ENCODE measurements around the gene FGD6.

Gene FGD6

DNA sequence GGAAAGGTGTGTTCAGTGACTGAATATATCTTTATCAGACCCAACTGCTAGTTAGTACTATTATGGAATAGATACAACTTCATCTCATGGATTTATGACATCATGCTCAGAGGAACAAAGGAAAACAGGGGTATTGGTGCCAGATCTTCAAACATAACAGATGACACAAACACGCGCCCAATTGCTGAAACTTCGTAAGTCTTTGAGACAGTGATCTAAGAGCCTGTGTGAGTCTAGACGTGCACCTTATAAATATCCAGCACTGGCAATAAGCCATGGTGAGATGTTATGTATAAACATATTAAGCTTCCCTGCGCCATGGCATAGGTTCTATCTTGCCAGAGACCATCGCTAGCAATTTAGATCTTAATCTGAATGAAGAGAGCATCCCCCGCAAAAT is 101.6 kb downstream of the FGD6 start:
- no peak overlapping the region for H3K4me3 ChIP-seq (ENCODE audit: low read depth, low read length)
- DNase-seq (ENCODE audit: low read depth): no peak
- TF ChIP-seq, protein P1, sequence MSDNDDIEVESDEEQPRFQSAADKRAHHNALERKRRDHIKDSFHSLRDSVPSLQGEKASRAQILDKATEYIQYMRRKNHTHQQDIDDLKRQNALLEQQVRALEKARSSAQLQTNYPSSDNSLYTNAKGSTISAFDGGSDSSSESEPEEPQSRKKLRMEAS (IDR thresholded peaks at IDR 0.05; ENCODE audit: low read depth, low read length): no peak
- TF ChIP-seq CTCF (IDR thresholded peaks at IDR 0.05; ENCODE audit: low read depth, low read length): no peak
- no peak for TF ChIP-seq MYC (IDR thresholded peaks at IDR 0.05; ENCODE audit: low read depth, low read length)
- TF ChIP-seq POLR2A (IDR thresholded peaks at IDR 0.05; ENCODE audit: extremely low read depth, insufficient read length): no peak

GRCh38 chr12:95114766-95115405 is 102.4 kb downstream of the FGD6 start:
- TF ChIP-seq, protein P1 (IDR thresholded peaks at IDR 0.05; ENCODE audit: low read depth, low read length): no peak
- no peak for TF ChIP-seq MYC (IDR thresholded peaks at IDR 0.05; ENCODE audit: low read depth, low read length)
- no peak for TF ChIP-seq CTCF (IDR thresholded peaks at IDR 0.05; ENCODE audit: low read depth, low read length)
- TF ChIP-seq POLR2A (IDR thresholded peaks at IDR 0.05; ENCODE audit: extremely low read depth, insufficient read length): no peak
- no peak overlapping the region for H3K4me3 ChIP-seq (ENCODE audit: low read depth, low read length)
- DNase-seq (ENCODE audit: low read depth): no peak

- TF ChIP-seq, protein P1 (IDR thresholded peaks at IDR 0.05; ENCODE audit: low read depth, low read length): no peak
- TF ChIP-seq POLR2A (IDR thresholded peaks at IDR 0.05; ENCODE audit: extremely low read depth, insufficient read length): no peak
- no peak for TF ChIP-seq CTCF (IDR thresholded peaks at IDR 0.05; ENCODE audit: low read depth, low read length)
- TF ChIP-seq MYC (IDR thresholded peaks at IDR 0.05; ENCODE audit: low read depth, low read length): no peak
- no peak overlapping the region for H3K4me3 ChIP-seq (ENCODE audit: low read depth, low read length)
- no peak for DNase-seq (ENCODE audit: low read depth)
Measured at GRCh38 chr12:95107362-95107761, 109.9 kb downstream of the FGD6 start.

DNA sequence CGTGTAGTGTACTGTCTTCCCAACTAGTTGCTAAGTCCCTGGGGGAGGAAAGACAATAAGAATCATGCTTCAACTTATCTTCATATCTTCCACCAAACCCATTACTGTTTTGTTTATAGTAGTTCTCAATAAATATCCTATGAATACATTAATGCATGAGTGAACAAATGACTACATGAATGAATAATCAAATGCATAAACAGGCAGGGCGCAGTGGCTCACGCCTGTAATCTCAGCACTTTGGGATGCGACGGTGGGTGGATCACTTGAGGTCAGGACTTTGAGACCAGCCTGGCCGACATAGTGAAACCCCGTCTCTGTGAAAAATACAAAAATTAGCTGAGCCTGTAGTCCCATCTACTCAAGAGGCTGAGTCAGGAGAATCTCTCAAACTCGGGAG is 111.7 kb downstream of the FGD6 start:
- H3K4me3 ChIP-seq (ENCODE audit: low read depth, low read length): no peak overlapping the region
- no peak for DNase-seq (ENCODE audit: low read depth)
- TF ChIP-seq CTCF (IDR thresholded peaks at IDR 0.05; ENCODE audit: low read depth, low read length): no peak
- no peak for TF ChIP-seq MYC (IDR thresholded peaks at IDR 0.05; ENCODE audit: low read depth, low read length)
- TF ChIP-seq POLR2A (IDR thresholded peaks at IDR 0.05; ENCODE audit: extremely low read depth, insufficient read length): no peak
- TF ChIP-seq, protein P1 (IDR thresholded peaks at IDR 0.05; ENCODE audit: low read depth, low read length): no peak

DNA sequence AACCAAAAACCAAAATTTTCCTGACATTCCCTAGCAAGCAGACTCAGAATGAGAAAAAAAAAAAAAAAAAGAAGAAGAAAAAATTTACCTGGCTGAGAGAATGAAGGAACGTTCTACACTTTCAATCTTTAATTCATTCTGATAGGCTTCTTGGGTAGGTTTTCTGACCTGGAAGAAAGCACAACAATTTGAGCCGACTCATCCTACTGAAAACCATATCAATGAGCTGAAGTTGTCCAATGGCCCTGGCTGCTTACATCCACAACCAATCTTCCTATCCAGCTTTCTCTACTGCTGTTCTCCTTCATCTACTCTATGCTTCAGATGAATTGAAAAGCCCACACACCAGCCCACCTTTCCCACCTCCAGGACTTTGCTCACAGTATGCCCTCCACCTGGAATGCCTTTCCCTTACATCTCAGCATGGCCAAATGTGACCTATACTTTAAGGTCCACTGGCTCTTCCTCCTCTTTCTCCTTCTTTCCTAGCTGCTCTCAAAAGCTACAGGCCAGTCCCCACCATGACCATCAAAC is 112.3 kb downstream of the FGD6 start:
- TF ChIP-seq CTCF (IDR thresholded peaks at IDR 0.05; ENCODE audit: low read depth, low read length) (no peak), POLR2A (IDR thresholded peaks at IDR 0.05; ENCODE audit: extremely low read depth, insufficient read length) (no peak), MYC (IDR thresholded peaks at IDR 0.05; ENCODE audit: low read depth, low read length) (no peak)
- TF ChIP-seq, protein P1 (IDR thresholded peaks at IDR 0.05; ENCODE audit: low read depth, low read length): no peak
- no peak for DNase-seq (ENCODE audit: low read depth)
- H3K4me3 ChIP-seq (ENCODE audit: low read depth, low read length): no peak overlapping the region
